ENCODE results near the gene CTSW.

DNA sequence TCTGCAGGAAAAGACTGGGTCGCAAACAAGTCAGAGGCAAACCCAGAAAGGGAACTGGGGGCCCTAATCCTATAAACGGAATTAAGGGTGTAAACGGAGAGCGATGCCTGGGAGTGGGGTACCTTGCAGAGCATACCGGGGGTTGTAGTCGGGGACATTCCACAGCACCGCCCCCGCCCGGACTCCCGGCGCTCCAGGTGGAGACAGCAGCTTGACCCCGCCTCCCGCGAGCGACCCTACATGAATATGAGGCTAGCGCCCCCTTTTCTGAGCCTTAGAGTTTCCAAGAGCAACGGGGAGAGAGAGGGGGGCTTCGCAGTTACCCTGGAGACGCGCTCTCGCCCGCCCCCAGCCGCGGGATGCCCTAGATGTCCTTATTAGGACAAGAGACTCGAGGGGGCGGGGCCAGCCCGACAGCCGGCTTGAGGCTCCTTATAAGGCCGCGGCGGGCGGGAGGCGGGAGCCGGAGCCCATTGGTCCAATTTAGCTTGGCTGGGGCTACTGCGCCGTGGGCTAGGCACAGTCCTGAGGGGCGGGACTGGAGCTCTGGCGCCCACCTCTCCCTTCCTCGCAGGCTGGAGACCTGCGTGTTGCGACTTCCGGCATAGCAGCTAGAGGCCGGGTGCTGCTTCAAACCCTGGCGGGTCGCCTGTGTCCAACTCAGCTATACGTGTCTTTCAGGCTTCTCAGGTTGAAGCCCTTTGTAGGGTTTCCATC, 20.4 kb upstream of the CTSW start:
- no peak for TF ChIP-seq RARB (CRISPR knock-in tag; IDR thresholded peaks at IDR 0.05)
- no peak for TF ChIP-seq BACH2 (CRISPR knock-in tag; IDR thresholded peaks at IDR 0.05; ENCODE audit: borderline replicate concordance)
- TF ChIP-seq ZNF565 (CRISPR knock-in tag; conservative IDR thresholded peaks at IDR 0.05; ENCODE audit: low read depth), result no peak
- TF ChIP-seq ARNTL (CRISPR knock-in tag; IDR thresholded peaks at IDR 0.05; ENCODE audit: borderline replicate concordance, low read depth), result no peak
- TF ChIP-seq, protein P1, sequence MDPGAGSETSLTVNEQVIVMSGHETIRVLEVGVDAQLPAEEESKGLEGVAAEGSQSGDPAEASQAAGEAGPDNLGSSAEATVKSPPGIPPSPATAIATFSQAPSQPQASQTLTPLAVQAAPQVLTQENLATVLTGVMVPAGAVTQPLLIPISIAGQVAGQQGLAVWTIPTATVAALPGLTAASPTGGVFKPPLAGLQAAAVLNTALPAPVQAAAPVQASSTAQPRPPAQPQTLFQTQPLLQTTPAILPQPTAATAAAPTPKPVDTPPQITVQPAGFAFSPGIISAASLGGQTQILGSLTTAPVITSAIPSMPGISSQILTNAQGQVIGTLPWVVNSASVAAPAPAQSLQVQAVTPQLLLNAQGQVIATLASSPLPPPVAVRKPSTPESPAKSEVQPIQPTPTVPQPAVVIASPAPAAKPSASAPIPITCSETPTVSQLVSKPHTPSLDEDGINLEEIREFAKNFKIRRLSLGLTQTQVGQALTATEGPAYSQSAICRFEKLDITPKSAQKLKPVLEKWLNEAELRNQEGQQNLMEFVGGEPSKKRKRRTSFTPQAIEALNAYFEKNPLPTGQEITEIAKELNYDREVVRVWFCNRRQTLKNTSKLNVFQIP (CRISPR knock-in tag; IDR thresholded peaks at IDR 0.05; ENCODE audit: borderline replicate concordance, low read depth), result no peak
- no peak for TF ChIP-seq OSR1 (CRISPR knock-in tag; IDR thresholded peaks at IDR 0.05)
- no peak for TF ChIP-seq CSDC2 (CRISPR knock-in tag; IDR thresholded peaks at IDR 0.05)
- no peak for TF ChIP-seq TSHZ2 (CRISPR knock-in tag; IDR thresholded peaks at IDR 0.05)
- no peak for TF ChIP-seq ZNF70 (CRISPR knock-in tag; IDR thresholded peaks at IDR 0.05)
- TF ChIP-seq ZFP3 (CRISPR knock-in tag; IDR thresholded peaks at IDR 0.05), result no peak

Data from SK-N-SH treated with all-trans-retinoic acid at 6 μM for 48 hours (cell line).